ENCODE data around the gene PRG3.
"Not testable (repeated sequence)": the region's sequence is repeated elsewhere in the genome, so short reads cannot be mapped to it uniquely, and the experiment has no call there.

PRG3 gene

GRCh38 chr11:57364851-57365660, 15.9 kb downstream of the PRG3 start:
- Histone ChIP-seq H3K27ac (no peak overlapping the region), H3K79me2 (ENCODE audit: insufficient read depth, low read depth) (no peaks in the 10 kb centered on the region), H3K4me1 (ENCODE audit: low read depth, poor library complexity, severe bottlenecking) (no peaks in the 10 kb centered on the region), H3K36me3 (ENCODE audit: insufficient read depth) (no peaks in the 10 kb centered on the region), H3K4me3 (IDR thresholded peaks at IDR 0.05; ENCODE audit: insufficient read depth, low read depth, low read length) (no peak overlapping the region), H2AFZ (ENCODE audit: low read depth) (no peak overlapping the region), H3K9ac (no peak overlapping the region), H3K4me2 (no peak overlapping the region), H4K20me1 (ENCODE audit: insufficient read depth) (no peaks in the 10 kb centered on the region), H3K27me3 (ENCODE audit: insufficient read depth, low read depth) (no peaks in the 10 kb centered on the region)
- TF ChIP-seq CTCF (conservative IDR thresholded peaks at IDR 0.05; ENCODE audit: low read depth, low read length): no peak

DNA sequence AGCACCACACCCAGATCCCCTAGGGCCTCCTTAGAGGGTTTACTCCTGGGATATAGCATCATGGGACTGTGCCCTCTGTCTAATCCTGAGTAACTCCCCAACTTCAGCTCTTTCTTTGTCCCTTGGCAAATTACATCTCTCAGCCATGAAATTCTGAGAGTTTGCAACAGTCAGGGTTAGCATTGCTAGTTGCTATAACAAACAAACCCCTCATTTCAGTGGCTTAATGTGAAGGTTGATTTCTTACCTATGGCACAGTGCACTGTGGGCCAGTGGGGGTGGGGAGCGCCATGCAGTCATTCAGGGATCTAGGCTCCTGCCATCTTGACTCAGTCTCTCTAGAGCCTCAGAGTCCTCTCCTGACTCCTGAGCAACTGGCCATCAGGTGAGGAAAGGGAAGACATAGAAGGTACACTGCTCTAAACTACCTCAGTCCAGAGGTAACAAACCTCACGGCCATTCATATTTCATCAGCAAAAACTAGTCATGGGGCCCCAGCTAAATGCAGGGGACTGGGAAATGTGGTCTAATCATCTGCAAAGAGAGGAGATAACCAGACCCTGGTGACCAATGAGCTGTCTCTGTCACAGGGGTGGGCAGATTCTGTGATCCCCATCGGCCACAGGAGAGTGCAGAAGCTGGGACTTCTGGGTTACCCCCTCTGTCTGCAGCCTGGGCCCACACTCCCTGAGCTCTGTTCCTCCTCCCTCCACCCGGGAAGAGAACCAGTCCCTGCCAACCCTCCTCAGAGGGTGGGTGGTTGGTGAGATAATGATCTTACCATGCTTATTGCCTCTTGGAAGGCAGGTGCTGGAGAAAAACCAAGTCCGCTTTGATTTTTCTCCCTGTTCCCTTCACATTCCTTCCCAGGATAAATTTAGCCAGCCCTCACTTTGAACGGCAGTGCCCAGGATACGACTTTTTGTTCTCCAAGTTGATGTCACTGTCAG, 17.5 kb downstream of the PRG3 start:
- H3K9ac ChIP-seq: no peak overlapping the region
- H3K36me3 ChIP-seq (ENCODE audit: insufficient read depth): no peaks in the 10 kb centered on the region
- no peaks in the 10 kb centered on the region for H3K79me2 ChIP-seq (ENCODE audit: insufficient read depth, low read depth)
- H4K20me1 ChIP-seq (ENCODE audit: insufficient read depth): no peaks in the 10 kb centered on the region
- H3K4me3 ChIP-seq (IDR thresholded peaks at IDR 0.05; ENCODE audit: insufficient read depth, low read depth, low read length): no peak overlapping the region
- H2AFZ ChIP-seq (ENCODE audit: low read depth): no peak overlapping the region
- no peaks in the 10 kb centered on the region for H3K4me1 ChIP-seq (ENCODE audit: low read depth, poor library complexity, severe bottlenecking)
- no peak overlapping the region for H3K27ac ChIP-seq
- H3K4me2 ChIP-seq: no peak overlapping the region
- no peak for TF ChIP-seq CTCF (conservative IDR thresholded peaks at IDR 0.05; ENCODE audit: low read depth, low read length)
- no peaks in the 10 kb centered on the region for H3K27me3 ChIP-seq (ENCODE audit: insufficient read depth, low read depth)

DNA sequence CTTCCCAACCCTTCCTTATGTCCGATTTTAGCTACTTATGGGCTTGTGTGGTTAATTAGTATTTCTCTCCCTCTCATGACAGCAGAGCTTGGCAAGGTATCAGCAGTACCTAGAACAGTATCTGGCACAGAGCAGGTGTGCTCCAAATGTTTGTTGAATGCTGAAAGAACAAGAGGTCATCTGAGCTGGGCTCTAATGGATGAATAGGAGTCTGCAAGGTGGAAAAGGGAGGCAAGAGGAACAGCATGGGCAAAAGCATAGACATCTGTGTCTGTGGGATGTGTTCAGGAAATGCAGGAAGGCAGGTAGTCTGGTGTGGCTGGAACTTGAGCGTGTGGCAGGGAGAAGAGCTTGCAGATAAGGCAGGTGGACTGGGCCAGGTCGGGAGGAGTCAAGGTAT, 19.0 kb downstream of the PRG3 start:
- no peak overlapping the region for H3K27ac ChIP-seq
- TF ChIP-seq CTCF (conservative IDR thresholded peaks at IDR 0.05; ENCODE audit: low read depth, low read length): no peak

DNA sequence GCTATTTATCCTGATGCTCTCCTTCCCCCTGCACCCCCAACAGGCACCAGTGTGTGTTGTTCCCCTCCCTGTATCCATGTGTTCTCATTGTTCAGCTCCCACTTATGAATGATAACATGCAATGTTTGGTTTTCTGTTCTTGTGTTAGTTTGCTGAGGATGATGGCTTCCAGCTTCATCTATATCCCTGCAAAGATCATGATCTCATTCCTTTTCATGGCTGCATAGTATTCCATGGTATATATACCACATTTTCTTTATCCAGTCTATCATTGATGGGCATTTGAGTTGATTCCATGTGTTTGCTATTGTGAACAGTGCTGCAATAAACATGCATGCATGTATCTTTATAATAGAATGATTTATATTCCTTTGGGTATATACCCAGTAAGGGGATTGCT, 19.5 kb downstream of the PRG3 start:
- not testable (repeated sequence) for H3K79me2 ChIP-seq (ENCODE audit: insufficient read depth, low read depth); H3K4me1 ChIP-seq (ENCODE audit: low read depth, poor library complexity, severe bottlenecking)

More for the DNA sequence above, 19.0 kb downstream of the PRG3 start:
- Histone ChIP-seq H3K79me2 (ENCODE audit: insufficient read depth, low read depth) (no peaks in the 10 kb centered on the region), H4K20me1 (ENCODE audit: insufficient read depth) (no peaks in the 10 kb centered on the region), H3K9ac (no peak overlapping the region), H3K27me3 (ENCODE audit: insufficient read depth, low read depth) (no peaks in the 10 kb centered on the region), H3K4me2 (no peak overlapping the region), H3K4me3 (IDR thresholded peaks at IDR 0.05; ENCODE audit: insufficient read depth, low read depth, low read length) (no peak overlapping the region), H3K4me1 (ENCODE audit: low read depth, poor library complexity, severe bottlenecking) (no peaks in the 10 kb centered on the region), H3K36me3 (ENCODE audit: insufficient read depth) (no peaks in the 10 kb centered on the region), H2AFZ (ENCODE audit: low read depth) (no peak overlapping the region)

More for the DNA sequence above, 19.5 kb downstream of the PRG3 start:
- H3K4me2 ChIP-seq; H2AFZ ChIP-seq (ENCODE audit: low read depth); H3K4me3 ChIP-seq (IDR thresholded peaks at IDR 0.05; ENCODE audit: insufficient read depth, low read depth, low read length); H4K20me1 ChIP-seq (ENCODE audit: insufficient read depth); H3K9ac ChIP-seq; H3K36me3 ChIP-seq (ENCODE audit: insufficient read depth); H3K27me3 ChIP-seq (ENCODE audit: insufficient read depth, low read depth); H3K27ac ChIP-seq: not testable (repeated sequence)
